ENCODE measurements around the gene ADH6. TPM values are rescaled to one million over a fixed set of nuclear protein-coding genes. Genes with fewer than 3 reads are reported as not detected.

The ADH6 gene
- total RNA-seq, 1 experiment from 2014 or later = not detected

DNA sequence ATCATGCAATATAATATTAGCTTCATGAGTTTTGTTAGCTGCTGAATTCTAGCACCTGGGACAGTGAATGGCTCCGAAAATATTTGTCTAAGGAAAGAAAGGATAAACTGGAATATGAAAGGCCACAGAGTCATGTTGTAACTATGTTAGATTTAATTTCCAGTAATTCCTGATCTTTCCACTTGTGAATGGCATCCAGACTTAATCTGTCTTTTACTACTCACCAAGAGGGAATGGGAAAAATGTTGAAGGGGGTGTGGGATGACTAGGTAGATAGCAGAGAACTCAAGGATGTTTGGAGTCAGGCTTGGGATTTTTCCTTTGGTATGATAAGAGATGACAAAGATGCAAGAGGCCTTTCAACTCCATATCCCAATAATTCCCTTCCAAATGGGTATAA is 9.4 kb downstream of the ADH6 start:
- H3K4ac ChIP-seq (ENCODE audit: low read depth, low read length) = no peak overlapping the region
- H3K9me3 ChIP-seq (ENCODE audit: control insufficient read depth, low read depth, low read length) = no peaks in the 10 kb centered on the region
- H2BK120ac ChIP-seq (ENCODE audit: low read depth, low read length, poor library complexity, severe bottlenecking) = no peak overlapping the region
- H3K79me1 ChIP-seq (ENCODE audit: insufficient read depth, low read depth, low read length, poor library complexity, severe bottlenecking) = no peaks in the 10 kb centered on the region
- no peak overlapping the region for H2AK5ac ChIP-seq (ENCODE audit: insufficient read length, low read length)
- H3K4me3 Mint-ChIP-seq = no peak overlapping the region
- H2BK15ac ChIP-seq (ENCODE audit: low read depth, low read length) = no peak overlapping the region
- H4K5ac ChIP-seq (ENCODE audit: insufficient read length, low read depth, low read length) = no peak overlapping the region
- no peaks in the 10 kb centered on the region for H3K23me2 ChIP-seq (ENCODE audit: insufficient read length, low read depth, low read length, poor library complexity, severe bottlenecking)
- no peak overlapping the region for H3K56ac ChIP-seq (ENCODE audit: insufficient read length, low read depth, low read length)
- no peak overlapping the region for H3T11ph ChIP-seq (ENCODE audit: low read length)
- H3K9me3 Mint-ChIP-seq = no peaks in the 10 kb centered on the region
- H3K27me3 Mint-ChIP-seq (ENCODE audit: low read depth) = no peaks in the 10 kb centered on the region
- H2BK5ac ChIP-seq (ENCODE audit: insufficient read length, low read length) = no peak overlapping the region
- H3K27ac Mint-ChIP-seq = no peak overlapping the region
- H3K4me1 Mint-ChIP-seq = peaks cover 27 to 29% of the 10 kb centered on the region in 2 experiments
- no peak for DNase-seq
- H3K4me2 ChIP-seq (ENCODE audit: insufficient read depth, insufficient read length, low read length) = no peak overlapping the region
- H3K27ac ChIP-seq (ENCODE audit: insufficient read length, low read depth, low read length) = no peak overlapping the region
- H2BK20ac ChIP-seq (ENCODE audit: low read depth, low read length, poor library complexity, severe bottlenecking) = no peak overlapping the region
- H3K4me1 ChIP-seq (ENCODE audit: insufficient read depth, low read length) = peaks cover 8% of the 10 kb centered on the region; the same call in 1 of the 2 replicates
- no peaks in the 10 kb centered on the region for H3K79me2 ChIP-seq (ENCODE audit: insufficient read depth, low read length)
- WGBS (ENCODE audit: extremely low coverage, insufficient read length, low lambda C conversion rate) = no CpG with 5 or more reads among the region's 1 CpG
- no peaks in the 10 kb centered on the region for H3K27me3 ChIP-seq (ENCODE audit: insufficient read depth, low read length)
- no peak overlapping the region for H2BK12ac ChIP-seq (ENCODE audit: insufficient read length, low read depth, low read length)
- no peak overlapping the region for H3K9ac ChIP-seq (ENCODE audit: extremely low read depth, insufficient read length, low read length)
- H3K23ac ChIP-seq (ENCODE audit: insufficient read length, low read depth, low read length) = no peak overlapping the region
- H4K8ac ChIP-seq (replicated peaks; ENCODE audit: insufficient read length, low read depth, low read length) = no peak overlapping the region
- H4K20me1 ChIP-seq (ENCODE audit: control insufficient read depth, insufficient read depth, insufficient read length) = no peaks in the 10 kb centered on the region
- no peak overlapping the region for H3K18ac ChIP-seq (ENCODE audit: insufficient read length, low read depth, low read length)
- H3K36me3 Mint-ChIP-seq (ENCODE audit: insufficient read depth in 1 of 3, low read depth in 3 of 3) = no peaks in the 10 kb centered on the region
- H3K14ac ChIP-seq (ENCODE audit: insufficient read depth, low read length) = no peak overlapping the region
- H4K91ac ChIP-seq (ENCODE audit: insufficient read length, low read depth, low read length) = no peak overlapping the region
- H2AFZ ChIP-seq (ENCODE audit: low read length) = no peak overlapping the region
- TF ChIP-seq, protein P1, sequence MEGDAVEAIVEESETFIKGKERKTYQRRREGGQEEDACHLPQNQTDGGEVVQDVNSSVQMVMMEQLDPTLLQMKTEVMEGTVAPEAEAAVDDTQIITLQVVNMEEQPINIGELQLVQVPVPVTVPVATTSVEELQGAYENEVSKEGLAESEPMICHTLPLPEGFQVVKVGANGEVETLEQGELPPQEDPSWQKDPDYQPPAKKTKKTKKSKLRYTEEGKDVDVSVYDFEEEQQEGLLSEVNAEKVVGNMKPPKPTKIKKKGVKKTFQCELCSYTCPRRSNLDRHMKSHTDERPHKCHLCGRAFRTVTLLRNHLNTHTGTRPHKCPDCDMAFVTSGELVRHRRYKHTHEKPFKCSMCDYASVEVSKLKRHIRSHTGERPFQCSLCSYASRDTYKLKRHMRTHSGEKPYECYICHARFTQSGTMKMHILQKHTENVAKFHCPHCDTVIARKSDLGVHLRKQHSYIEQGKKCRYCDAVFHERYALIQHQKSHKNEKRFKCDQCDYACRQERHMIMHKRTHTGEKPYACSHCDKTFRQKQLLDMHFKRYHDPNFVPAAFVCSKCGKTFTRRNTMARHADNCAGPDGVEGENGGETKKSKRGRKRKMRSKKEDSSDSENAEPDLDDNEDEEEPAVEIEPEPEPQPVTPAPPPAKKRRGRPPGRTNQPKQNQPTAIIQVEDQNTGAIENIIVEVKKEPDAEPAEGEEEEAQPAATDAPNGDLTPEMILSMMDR (conservative IDR thresholded peaks at IDR 0.05) = no peak

All from H9 (cell line).